ENCODE data around the gene ABL2.
"Not testable (repeated sequence)": the region's sequence is repeated elsewhere in the genome, so short reads cannot be mapped to it uniquely, and the experiment has no call there.

The ABL2 gene

DNA sequence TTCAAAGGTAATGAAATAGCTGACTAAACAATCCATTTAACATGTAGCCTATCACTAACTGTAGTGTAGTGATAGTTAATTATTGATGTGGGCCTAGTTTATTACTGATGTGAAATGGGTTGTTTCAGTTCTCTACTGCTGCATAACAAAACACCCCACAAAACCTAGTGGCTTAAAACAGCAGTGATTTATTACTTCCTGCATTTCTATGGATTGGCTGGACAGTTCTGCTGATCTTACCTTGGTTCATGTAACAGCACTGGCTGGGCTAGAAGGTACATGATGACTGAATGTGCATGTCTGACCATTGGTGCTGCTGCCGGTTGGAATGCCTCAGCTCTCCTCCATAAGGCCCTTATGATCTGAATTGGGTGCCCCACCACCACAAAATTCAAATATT is 5.4 kb upstream of the ABL2 start:
- no peak overlapping the region for H3K4me3 ChIP-seq (ENCODE audit: low read length)
- DNase-seq (ENCODE audit: low read depth) = no peak
- TF ChIP-seq, protein P1, sequence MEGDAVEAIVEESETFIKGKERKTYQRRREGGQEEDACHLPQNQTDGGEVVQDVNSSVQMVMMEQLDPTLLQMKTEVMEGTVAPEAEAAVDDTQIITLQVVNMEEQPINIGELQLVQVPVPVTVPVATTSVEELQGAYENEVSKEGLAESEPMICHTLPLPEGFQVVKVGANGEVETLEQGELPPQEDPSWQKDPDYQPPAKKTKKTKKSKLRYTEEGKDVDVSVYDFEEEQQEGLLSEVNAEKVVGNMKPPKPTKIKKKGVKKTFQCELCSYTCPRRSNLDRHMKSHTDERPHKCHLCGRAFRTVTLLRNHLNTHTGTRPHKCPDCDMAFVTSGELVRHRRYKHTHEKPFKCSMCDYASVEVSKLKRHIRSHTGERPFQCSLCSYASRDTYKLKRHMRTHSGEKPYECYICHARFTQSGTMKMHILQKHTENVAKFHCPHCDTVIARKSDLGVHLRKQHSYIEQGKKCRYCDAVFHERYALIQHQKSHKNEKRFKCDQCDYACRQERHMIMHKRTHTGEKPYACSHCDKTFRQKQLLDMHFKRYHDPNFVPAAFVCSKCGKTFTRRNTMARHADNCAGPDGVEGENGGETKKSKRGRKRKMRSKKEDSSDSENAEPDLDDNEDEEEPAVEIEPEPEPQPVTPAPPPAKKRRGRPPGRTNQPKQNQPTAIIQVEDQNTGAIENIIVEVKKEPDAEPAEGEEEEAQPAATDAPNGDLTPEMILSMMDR (conservative IDR thresholded peaks at IDR 0.05; ENCODE audit: low read depth, low read length) = no peak

DNA sequence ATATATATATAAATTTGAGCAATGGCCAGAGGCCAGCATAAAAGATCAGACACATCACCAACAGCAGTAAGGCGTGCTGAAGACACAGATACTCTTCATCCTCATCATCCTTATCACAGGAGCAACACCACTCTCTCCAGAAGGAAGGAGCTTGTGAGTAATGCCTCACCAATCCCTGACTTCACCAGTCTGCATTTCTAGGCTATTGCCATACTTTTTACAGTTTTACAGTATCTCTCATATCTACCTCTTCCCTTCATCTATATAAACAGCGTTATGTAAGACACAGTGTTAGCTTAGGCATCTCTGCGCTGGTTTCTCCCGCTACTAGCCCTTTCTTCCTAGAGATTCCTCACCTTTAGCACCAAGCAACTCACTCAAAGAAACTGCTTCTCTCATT is 2.4 kb upstream of the ABL2 start:
- TF ChIP-seq, protein P1 (conservative IDR thresholded peaks at IDR 0.05; ENCODE audit: low read depth, low read length) = no peak
- no peak overlapping the region for H3K4me3 ChIP-seq (ENCODE audit: low read length)
- DNase-seq (ENCODE audit: low read depth) = no peak

DNA sequence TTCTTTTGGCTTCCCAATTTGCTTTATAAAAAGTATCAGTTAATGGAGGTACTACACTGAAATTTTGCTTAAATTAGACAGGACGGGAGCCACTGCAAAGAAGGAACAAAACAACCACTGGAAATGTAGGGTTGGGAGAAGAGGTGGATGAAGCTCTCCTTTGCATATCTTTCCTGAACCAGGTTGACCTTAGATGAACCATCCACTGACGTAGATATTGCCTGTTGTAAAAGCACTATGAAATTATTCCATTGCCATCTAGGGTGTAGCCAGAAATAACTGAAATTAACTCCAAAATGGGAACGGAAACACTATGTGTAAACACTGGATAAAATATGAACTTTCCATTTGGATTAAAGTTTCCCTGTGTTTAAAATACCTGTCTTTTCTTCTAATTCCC is 1.2 kb upstream of the ABL2 start:
- H3K4me3 ChIP-seq (ENCODE audit: low read length) = no peak overlapping the region

DNA sequence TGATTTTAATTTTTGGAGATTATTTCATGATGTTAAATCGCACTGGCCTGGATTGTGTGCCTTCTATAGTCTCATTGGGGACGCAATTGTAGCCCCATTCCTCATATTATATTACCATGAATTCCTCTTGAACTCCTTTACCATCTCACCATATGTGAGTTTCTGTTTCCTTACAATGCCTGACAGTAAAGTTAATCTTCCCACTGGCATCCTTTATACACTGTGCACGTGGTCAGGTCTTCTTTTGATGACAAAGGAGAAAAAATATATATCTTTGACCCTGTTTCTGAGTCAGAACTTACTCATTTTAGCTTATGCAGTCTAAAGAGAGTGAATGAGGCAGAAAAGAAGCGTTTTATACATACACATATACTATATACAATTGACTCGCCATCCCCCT is 774 bp upstream of the ABL2 start:
- TF ChIP-seq, protein P1 (conservative IDR thresholded peaks at IDR 0.05; ENCODE audit: low read depth, low read length) = no peak
- peak overlapping the region; percentile 76 for H3K4me3 ChIP-seq (ENCODE audit: low read length)
- no peak for DNase-seq (ENCODE audit: low read depth)

More for the DNA sequence above, 1.2 kb upstream of the ABL2 start:
- TF ChIP-seq, protein P1 (conservative IDR thresholded peaks at IDR 0.05; ENCODE audit: low read depth, low read length) = no peak
- DNase-seq (ENCODE audit: low read depth) = no peak

DNA sequence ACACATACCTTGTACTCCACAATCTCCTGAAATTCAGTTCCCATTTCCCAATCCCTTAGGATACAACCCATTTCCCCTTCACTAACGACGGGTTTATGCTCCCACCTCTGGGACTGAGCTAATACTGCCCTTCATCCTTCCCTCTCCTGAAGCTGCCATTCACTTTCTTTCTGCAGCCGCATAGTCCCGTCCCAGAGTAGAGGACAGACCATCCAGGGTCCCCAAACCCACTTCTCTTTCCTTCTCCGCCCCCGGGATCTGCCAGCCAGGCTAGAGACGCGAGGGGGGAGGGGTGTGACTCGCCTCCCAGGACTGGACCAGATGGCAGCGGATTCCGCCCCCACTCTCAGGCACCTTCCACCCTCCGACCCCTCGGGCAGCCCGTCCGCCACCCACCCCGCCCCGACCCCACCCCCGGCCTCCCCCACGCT is 679 bp downstream of the ABL2 start:
- H3K4me3 ChIP-seq (ENCODE audit: low read length) = peak overlapping the region; percentile 60
- DNase-seq (ENCODE audit: low read depth) = no peak
- TF ChIP-seq, protein P1 (conservative IDR thresholded peaks at IDR 0.05; ENCODE audit: low read depth, low read length) = no peak

DNA sequence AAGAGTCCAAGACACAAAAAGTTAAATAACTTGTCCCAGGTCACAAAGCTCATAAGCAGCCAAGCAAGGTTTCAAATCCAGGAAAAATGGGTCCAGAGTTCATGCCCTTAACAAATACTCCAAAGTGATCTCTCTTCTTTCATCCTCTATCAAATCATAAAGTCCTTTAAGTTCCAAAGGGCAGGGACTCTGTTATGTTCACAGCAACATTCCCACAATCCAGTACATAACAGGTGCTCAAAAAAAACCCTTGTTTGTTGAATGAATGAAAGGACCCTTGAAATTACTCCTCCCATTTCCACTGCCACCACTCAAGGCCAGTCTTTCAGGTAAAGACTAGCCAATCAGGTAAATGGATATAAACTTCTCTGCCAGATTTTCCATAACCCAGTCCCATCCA is 2.7 kb downstream of the ABL2 start:
- H3K4me3 ChIP-seq (ENCODE audit: low read length) = no peak overlapping the region
- TF ChIP-seq, protein P1 (conservative IDR thresholded peaks at IDR 0.05; ENCODE audit: low read depth, low read length) = no peak
- DNase-seq (ENCODE audit: low read depth) = no peak

DNA sequence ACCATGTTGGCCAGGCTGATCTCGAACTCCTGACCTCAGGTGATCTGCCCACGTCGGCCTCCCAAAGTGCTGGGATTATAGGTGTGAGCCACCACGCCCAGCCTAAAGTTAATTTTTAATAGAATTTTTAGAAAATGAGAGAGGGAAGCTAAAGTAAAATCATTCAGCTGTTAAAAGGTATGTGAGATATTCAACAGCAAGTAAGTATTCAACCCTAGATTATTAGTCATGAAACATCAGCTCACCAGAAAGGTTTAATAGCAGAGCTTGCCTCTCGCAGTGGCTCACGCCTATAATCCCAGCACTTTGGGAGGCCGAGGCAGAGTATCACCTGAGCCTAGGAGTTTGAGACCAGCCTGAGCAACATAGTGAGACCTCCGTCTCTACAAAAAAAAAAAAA is 5.0 kb downstream of the ABL2 start:
- DNase-seq (ENCODE audit: low read depth); H3K4me3 ChIP-seq (ENCODE audit: low read length): not testable (repeated sequence)

DNA sequence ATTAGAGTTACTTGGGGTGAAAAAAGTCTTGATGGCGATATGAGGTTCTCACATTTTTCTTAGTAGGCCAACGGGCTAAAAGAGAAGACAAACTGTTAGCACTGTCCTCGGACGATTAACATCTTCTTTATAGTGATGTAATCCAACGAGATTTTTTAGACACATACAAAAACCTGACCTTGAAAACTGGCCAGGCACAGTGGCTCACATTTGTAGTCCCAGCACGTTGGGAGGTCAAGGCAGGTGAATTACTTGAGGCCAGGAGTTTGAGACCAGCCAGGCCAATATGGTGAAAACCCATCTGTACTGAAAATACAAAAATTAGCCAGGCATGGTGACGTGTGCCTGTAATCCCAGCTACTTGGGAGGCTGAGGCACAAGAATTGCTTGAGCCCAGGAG is 8.4 kb downstream of the ABL2 start:
- H3K4me3 ChIP-seq (ENCODE audit: low read length); DNase-seq (ENCODE audit: low read depth): not testable (repeated sequence)
